GM10847 (cell line): ENCODE results near the gene CTAG2.
"Not testable (repeated sequence)": the region's sequence is repeated elsewhere in the genome, so short reads cannot be mapped to it uniquely, and the experiment has no call there.

ENCODE experiments used
- POLR2A ChIP-seq: IDR thresholded peaks from 2 replicates; pipeline ENCODE4 v1.6.1; 2011; ENCODE audit not compliant: insufficient read length; ENCODE audit errors: extremely low read depth

Gene CTAG2

GRCh38 chrX:154652311-154653047, 900 bp downstream of the CTAG2 start:
- no peak for TF ChIP-seq POLR2A

GRCh38 chrX:154650221-154650510, 3.2 kb downstream of the CTAG2 start:
- no peak for TF ChIP-seq POLR2A

GRCh38 chrX:154649503-154650220, 3.7 kb downstream of the CTAG2 start:
- no peak for TF ChIP-seq POLR2A

- TF ChIP-seq POLR2A = no peak
Observed at GRCh38 chrX:154648931-154649330, 4.4 kb downstream of the CTAG2 start.

GRCh38 chrX:154619182-154619581, 34.2 kb downstream of the CTAG2 start, which contains the start of gene CTAG1B:
Gene CTAG1B (minus strand): TSS chrX:154619282. CDS start chrX:154619218, 64 bp downstream.
- not testable (repeated sequence) for TF ChIP-seq POLR2A

GRCh38 chrX:154607370-154607769, 46.0 kb downstream of the CTAG2 start:
- no peak for TF ChIP-seq POLR2A

- no peak for TF ChIP-seq POLR2A
Observed at GRCh38 chrX:154605566-154605965, 47.8 kb downstream of the CTAG2 start.

- TF ChIP-seq POLR2A = no peak
Observed at GRCh38 chrX:154603438-154604430, 49.6 kb downstream of the CTAG2 start.

- TF ChIP-seq POLR2A = no peak
Observed at GRCh38 chrX:154602766-154603437, 50.5 kb downstream of the CTAG2 start.

- no peak for TF ChIP-seq POLR2A
Observed at GRCh38 chrX:154602226-154602625, 51.2 kb downstream of the CTAG2 start.
